Activated naive CD4-positive, alpha-beta T cell treated with anti-CD3 and anti-CD28 coated beads, Interleukin-2, amount 50 U/mL, for 16 hours (primary cell): ENCODE data around the gene NAA35.
"Not testable (repeated sequence)": the region's sequence is repeated elsewhere in the genome, so short reads cannot be mapped to it uniquely, and the experiment has no call there.

ENCODE experiments used
- DNase-seq: peaks from one replicate; pipeline ENCODE4 v3.0.0-alpha.2; 2020

NAA35 gene

GRCh38 chr9:85940832-85941621 is at the start of gene NAA35:
TSS of gene NAA35 (plus strand) at chr9:85941146. CDS start at chr9:85942160, 1,014 bp downstream.
- peak; percentile 99 for DNase-seq

- no peak for DNase-seq
Measured at GRCh38 chr9:85892401-85892800, 48.5 kb upstream of the NAA35 start.

DNA sequence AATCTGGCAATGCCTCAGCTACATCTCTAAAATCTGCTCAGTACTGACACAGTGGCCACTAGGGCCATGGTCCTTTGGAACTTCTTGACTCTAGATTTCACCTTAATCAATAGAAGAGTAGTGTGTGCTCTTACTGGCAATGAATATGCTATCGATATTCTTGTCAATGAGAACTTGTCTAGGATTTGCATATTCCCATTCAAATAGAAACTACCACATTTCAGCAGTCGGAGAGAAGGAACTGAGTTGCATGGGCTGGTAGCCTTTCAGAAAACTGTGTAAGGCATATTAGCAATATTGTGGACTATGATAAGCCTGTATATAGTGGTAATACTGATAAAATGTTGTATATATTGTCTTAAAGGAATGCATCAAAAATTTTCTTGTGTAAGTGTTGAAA is 45.3 kb upstream of the NAA35 start:
- DNase-seq, result no peak

DNA sequence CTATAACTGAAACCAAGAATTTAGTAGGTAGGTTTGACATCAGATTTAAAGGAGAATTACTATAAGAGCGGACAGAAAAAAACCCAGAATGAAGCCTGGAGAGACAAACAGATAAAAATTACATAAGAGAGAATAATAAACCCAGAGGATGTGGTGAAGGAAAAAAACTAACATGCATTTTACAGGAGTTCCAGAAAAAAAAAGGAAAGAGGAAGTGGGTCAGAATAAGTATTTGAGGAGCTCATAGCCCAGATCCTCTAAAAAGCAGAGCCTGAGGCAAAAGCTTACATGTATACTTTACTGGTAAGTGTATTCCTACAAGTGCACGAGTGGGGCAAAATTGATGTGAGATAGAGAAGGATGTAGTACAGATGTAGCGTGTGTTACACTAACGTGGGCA is 43.1 kb upstream of the NAA35 start:
- DNase-seq, result no peak

DNA sequence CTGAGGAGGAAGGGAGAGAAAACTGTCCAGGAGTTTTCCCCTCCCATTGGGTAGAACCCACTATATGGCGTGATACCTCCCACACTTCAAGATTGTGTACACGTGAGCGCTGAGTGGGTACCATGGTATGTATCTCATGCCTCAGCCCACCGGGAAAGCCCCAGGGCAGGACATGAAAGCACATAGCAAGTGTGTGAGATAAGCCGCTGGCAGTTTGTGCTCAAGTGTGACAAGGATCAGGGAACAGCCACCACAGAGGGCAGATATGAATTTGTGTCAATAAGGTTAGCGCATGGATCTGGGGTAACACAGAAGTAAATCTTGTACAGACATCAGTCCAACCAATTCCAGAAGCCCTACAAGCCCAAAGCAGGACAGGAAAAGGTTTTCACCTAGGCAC is 42.6 kb upstream of the NAA35 start:
- DNase-seq, result no peak

DNA sequence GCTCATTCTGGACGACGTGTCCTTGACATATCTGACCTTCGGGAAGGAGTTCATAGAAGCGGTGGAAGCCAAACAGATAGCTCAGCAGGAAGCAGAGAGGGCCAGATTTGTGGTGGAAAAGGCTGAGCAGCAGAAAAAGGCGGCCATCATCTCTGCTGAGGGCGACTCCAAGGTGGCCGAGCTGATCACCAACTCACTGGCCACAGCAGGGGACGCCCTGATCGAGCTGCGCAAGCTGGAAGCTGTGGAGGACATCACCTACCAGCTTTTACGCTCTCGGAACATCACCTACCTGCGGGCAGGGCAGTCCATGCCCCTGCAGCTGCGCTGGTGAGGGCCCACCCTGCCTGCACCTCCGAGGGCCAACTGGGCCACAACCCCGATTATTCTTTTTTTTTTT is 41.6 kb upstream of the NAA35 start:
- no peak for DNase-seq

DNA sequence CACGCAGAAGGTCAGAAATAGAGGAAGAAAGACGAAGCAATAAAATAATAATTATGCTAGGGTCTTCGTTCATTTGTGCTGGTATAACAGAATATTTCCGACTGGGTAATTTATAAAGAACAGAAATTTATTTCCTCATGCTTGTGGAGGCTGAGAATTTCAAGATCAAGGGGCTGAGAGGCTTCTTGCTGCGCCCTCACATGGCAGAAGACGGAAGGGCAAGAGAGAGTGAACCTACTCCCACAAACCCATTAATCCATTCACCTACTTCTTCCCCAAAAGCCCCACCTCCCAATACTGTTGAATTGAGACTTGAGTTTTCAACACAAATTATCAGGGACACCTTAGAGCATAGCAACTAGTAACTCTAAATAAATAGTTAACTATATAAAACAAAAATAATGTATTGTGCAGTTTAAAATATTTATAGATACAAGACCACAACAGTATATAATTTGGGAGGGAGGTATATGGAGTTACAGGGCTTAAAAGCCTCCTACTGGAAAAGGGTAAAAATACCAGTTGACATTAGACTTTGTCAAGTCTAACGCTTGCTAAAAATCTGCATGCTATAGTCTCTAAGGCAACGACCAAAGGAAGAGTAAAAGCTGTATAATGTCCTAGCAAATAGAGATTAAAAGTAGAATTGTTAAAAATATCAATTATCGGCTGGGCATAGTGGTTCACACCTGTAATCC is 40.3 kb upstream of the NAA35 start:
- DNase-seq, result peak; percentile 19

- DNase-seq, result no peak
Measured at GRCh38 chr9:85904975-85905374, 36.0 kb upstream of the NAA35 start.

- DNase-seq, result no peak
Measured at GRCh38 chr9:85905957-85906356, 35.0 kb upstream of the NAA35 start.

DNA sequence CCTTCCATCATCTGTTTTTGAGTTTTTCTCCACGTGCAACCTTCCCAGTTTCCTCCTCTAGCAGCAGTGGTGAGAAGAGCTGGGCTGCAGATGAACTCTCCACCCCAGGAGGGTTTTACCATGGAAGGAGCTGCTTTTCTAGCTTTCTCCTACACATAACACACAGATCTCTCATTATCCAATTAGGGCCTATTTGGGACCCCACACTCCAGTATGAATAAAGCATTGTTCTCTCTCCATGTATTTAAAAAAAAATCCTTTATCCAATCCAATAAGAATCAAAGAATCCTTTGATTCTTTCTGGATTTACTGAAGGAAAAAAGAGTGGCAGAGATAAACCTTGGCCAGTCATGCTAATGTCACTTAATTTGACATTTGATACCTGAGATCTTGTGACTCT is 31.6 kb upstream of the NAA35 start:
- no peak for DNase-seq

DNA sequence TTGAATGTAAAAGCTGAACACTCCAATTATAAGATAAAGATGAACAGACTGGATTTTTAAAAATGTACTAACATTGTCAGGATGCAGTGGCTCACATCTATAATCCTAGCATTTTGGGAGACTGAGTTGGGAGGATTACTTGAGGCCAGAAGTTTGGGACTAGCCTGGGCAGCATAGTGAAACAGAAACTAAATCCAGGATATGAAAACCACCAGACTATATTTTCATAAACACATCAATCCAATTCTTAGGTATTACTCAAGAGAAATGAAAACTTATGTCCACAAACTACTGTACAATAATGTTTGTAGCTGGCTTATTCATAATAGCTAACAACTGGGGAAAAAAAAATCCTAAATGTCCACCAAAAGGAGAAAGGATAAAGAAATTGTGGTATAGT is 26.8 kb upstream of the NAA35 start:
- DNase-seq, result no peak

GRCh38 chr9:85917756-85918155 is 23.2 kb upstream of the NAA35 start:
- DNase-seq, result no peak

GRCh38 chr9:85925493-85925892 is 15.5 kb upstream of the NAA35 start:
- no peak for DNase-seq

DNA sequence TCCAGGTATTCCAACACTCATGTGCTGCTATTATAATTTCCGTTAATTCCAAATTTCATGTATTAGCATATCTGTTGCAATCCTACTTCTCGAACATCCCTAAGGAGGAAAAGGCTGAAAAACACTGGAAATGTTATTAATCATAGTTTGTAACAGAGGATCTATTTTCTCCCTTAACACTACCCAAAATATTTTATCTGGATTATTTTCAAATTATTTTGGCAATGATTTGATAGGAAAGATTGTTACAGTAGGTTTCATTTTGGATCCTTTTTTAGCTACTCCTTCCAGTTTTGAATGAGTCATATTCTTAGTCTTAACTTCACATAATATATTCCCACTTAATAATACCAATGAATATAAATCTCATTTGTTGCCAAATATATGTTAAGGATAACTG is 13.9 kb upstream of the NAA35 start:
- no peak for DNase-seq

- DNase-seq, result no peak
Measured at GRCh38 chr9:85931495-85931894, 9.5 kb upstream of the NAA35 start.

DNA sequence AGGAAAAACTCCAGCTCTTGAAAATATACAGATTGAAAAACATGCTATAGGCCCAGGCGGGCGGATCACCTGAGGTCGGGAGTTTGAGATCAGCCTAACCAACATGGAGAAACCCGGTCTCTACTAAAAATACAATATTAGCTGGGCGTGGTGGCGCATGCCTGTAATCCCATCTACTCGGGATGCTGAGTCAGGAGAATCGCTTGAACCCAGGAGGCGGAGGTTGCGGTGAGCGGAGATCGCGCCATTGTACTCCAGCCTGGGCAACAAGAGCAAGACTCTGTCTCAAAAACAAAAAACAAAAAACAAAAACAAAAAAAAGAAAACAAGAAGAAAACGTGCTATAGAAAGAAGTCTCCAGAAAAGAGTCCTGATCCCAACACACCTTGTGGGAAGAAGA is 5.0 kb upstream of the NAA35 start:
- DNase-seq, result not testable (repeated sequence)

- DNase-seq, result no peak
Measured at GRCh38 chr9:85940275-85940831, 593 bp upstream of the NAA35 start.

DNA sequence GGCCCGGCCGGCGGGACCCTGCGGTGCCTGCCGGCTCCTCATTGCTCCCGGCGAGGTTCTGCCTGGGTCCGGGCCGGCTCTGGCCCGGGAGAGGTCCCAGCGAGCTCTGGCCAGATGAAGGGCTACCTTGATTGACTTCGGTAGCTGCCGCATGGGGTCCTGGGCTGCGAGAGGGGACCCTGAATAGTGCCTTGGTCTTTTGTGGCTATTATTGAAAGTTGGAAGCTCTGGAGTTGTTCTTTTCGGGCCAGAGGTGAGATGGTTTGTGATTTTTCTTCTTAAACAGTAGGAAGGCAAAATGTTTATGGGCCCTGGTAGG is 635 bp downstream of the NAA35 start:
- DNase-seq, result no peak

GRCh38 chr9:85941966-85942912 is 1.3 kb downstream of the NAA35 start:
- DNase-seq, result no peak

DNA sequence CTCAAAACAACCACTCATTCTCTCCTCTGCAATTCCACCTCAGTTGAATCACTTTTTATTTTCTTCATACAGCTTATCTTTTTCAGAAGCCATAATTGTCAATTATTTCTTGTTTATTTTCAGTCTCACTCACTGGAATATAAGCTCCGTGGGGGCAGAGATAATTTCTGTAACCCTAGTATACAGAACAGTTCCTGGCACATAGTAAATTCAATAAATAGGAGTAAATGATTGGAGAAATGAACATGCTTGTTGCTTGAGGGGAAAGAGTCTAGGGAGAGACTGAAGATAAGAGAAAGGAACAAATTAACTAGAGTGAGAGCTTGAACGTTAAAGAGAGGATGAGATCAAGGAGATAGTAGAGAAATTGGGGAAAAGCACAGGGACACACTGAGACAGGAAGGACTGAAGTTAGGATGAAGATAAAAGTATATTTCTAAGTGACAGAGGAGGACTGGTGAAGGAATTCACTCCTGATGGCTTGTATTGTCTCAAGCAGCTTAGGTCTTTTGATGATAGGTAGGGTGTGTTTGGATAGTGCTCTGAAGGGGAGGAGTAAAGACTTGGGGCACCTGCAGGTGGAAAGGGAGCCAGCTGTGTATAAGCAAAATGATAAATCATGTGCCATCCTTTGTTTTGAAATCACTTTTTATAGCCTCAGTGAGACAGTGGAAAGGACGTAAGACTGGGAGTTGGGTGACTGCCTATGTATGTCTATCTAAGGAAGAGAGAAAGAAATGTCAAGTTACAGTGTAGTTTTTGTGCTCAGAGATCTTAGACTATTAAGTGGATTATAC is 2.2 kb downstream of the NAA35 start:
- DNase-seq, result no peak

GRCh38 chr9:85943757-85944430 is 2.9 kb downstream of the NAA35 start:
- no peak for DNase-seq

- DNase-seq, result no peak
Measured at GRCh38 chr9:85944672-85945071, 3.7 kb downstream of the NAA35 start.
